ENCODE data around the gene APOLD1. TPM values are rescaled to one million over a fixed set of nuclear protein-coding genes. Genes with fewer than 3 reads are reported as not detected.

APOLD1 gene
- total RNA-seq, 2 donors from 2014 or later, result 1.8 to 3.2 TPM

DNA sequence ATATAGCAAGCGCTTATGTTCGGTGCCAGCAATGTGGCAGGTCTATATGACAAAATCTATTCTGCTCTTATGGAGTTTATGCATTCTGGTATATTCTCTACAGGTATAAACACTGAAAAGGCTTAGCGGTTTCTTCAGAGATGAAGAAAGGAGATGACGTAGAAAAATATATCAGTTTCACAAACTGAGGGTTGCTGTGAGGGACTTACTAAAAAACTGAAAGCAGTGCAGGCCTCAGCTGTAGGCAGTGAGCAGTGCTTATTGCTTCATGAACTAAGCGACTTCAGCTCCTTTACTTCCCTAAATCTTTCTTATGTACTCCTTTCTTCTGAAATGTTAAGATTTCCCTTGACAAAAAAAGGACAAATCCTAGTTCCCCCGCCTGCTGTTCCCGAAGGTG, 32.2 kb downstream of the APOLD1 start:
- H3K27me3 Mint-ChIP-seq (ENCODE audit: insufficient read depth), result no peaks in the 10 kb centered on the region
- no peak for DNase-seq
- H3K27ac Mint-ChIP-seq, result no peak overlapping the region
- Histone ChIP-seq H3K4me3 (ENCODE audit: low read length) (no peak overlapping the region), H3K9me3 (ENCODE audit: control insufficient read depth, low read length) (no peaks in the 10 kb centered on the region), H3K36me3 (ENCODE audit: control insufficient read depth, insufficient read depth, low read length) (peaks cover 64% of the 10 kb centered on the region), H3K27me3 (ENCODE audit: control insufficient read depth, insufficient read depth, low read length, poor library complexity, severe bottlenecking) (no peaks in the 10 kb centered on the region), H3K27ac (ENCODE audit: low read depth, low read length) (no peak overlapping the region), H3K9ac (ENCODE audit: extremely low read depth, low read length, poor library complexity, severe bottlenecking) (no peak overlapping the region), H3K4me1 (ENCODE audit: control insufficient read depth, insufficient read depth, low read length) (peaks cover 11% of the 10 kb centered on the region)
- peaks cover 63% of the 10 kb centered on the region for H3K4me1 Mint-ChIP-seq
- no peak overlapping the region for H3K4me3 Mint-ChIP-seq
- no peaks in the 10 kb centered on the region for H3K9me3 Mint-ChIP-seq
- TF ChIP-seq, protein P1, sequence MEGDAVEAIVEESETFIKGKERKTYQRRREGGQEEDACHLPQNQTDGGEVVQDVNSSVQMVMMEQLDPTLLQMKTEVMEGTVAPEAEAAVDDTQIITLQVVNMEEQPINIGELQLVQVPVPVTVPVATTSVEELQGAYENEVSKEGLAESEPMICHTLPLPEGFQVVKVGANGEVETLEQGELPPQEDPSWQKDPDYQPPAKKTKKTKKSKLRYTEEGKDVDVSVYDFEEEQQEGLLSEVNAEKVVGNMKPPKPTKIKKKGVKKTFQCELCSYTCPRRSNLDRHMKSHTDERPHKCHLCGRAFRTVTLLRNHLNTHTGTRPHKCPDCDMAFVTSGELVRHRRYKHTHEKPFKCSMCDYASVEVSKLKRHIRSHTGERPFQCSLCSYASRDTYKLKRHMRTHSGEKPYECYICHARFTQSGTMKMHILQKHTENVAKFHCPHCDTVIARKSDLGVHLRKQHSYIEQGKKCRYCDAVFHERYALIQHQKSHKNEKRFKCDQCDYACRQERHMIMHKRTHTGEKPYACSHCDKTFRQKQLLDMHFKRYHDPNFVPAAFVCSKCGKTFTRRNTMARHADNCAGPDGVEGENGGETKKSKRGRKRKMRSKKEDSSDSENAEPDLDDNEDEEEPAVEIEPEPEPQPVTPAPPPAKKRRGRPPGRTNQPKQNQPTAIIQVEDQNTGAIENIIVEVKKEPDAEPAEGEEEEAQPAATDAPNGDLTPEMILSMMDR (conservative IDR thresholded peaks at IDR 0.05), result no peak
- 97 to 100% methylated on average over 7 of the region's 7 CpGs for WGBS, 2 experiments (ENCODE audit: insufficient coverage in 1 of 2, insufficient read length in 1 of 2)
- H3K36me3 Mint-ChIP-seq (ENCODE audit: low read depth), result peaks cover 58% of the 10 kb centered on the region

DNA sequence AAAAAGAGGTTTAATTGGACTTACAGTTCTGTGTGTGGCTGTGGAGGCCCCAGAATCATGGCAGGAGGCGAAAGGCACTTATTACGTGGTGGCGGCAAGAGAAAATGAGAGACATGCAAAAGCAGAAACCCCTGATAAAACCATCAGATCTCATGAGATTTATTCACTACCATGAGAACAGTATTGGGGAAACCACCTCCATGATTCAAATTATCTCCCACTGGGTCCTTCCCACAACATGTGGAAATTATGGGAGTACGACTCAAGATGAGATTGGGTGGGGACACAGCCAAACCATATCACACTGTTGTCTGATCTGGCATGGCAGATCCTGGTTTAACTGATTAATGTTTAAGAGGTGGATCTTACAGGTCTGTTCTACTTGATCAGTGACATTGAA, 33.2 kb downstream of the APOLD1 start:
- TF ChIP-seq, protein P1 (conservative IDR thresholded peaks at IDR 0.05), result no peak
- Histone ChIP-seq H3K4me3 (ENCODE audit: low read length) (no peak overlapping the region), H3K9ac (ENCODE audit: extremely low read depth, low read length, poor library complexity, severe bottlenecking) (no peak overlapping the region), H3K4me1 (ENCODE audit: control insufficient read depth, insufficient read depth, low read length) (peaks cover 14% of the 10 kb centered on the region), H3K27ac (ENCODE audit: low read depth, low read length) (no peak overlapping the region), H3K27me3 (ENCODE audit: control insufficient read depth, insufficient read depth, low read length, poor library complexity, severe bottlenecking) (no peaks in the 10 kb centered on the region), H3K36me3 (ENCODE audit: control insufficient read depth, insufficient read depth, low read length) (peaks cover 75% of the 10 kb centered on the region), H3K9me3 (ENCODE audit: control insufficient read depth, low read length) (no peaks in the 10 kb centered on the region)
- no peaks in the 10 kb centered on the region for H3K9me3 Mint-ChIP-seq
- H3K4me1 Mint-ChIP-seq, result peaks cover 66% of the 10 kb centered on the region
- no peaks in the 10 kb centered on the region for H3K27me3 Mint-ChIP-seq (ENCODE audit: insufficient read depth)
- 89 to 100% methylated on average over 4 of the region's 4 CpGs for WGBS, 2 experiments (ENCODE audit: insufficient coverage in 1 of 2, insufficient read length in 1 of 2)
- peaks cover 69% of the 10 kb centered on the region for H3K36me3 Mint-ChIP-seq (ENCODE audit: low read depth)
- no peak overlapping the region for H3K4me3 Mint-ChIP-seq
- DNase-seq, result no peak
- peak overlapping the region; percentile 5 for H3K27ac Mint-ChIP-seq

DNA sequence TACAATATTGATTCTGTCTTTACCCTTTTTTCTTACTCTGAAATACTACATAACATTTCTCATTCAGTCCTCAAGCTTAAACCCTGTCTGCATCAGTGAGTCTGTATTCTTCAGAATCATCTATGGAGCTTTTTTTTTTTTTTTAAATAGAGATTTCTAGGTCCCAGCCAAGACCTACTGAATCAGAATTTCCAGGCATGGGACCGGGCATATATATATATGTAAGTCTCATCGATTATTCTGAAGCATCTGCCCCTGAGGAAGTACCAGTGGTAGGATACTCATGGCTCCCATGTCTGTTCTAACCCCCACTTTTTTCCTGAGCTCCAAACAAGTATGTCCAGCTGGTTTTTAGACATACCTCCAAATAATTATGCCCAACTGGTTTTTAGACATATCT, 33.8 kb downstream of the APOLD1 start:
- TF ChIP-seq, protein P1 (conservative IDR thresholded peaks at IDR 0.05), result no peak
- H3K4me3 Mint-ChIP-seq, result no peak overlapping the region
- H3K9me3 Mint-ChIP-seq, result no peaks in the 10 kb centered on the region
- 96 to 100% methylated on average over 2 of the region's 2 CpGs for WGBS, 2 experiments (ENCODE audit: insufficient coverage in 1 of 2, insufficient read length in 1 of 2)
- H3K27ac Mint-ChIP-seq, result peak overlapping the region; percentile 2
- DNase-seq, result no peak
- Histone ChIP-seq H3K9ac (ENCODE audit: extremely low read depth, low read length, poor library complexity, severe bottlenecking) (no peak overlapping the region), H3K4me3 (ENCODE audit: low read length) (no peak overlapping the region), H3K4me1 (ENCODE audit: control insufficient read depth, insufficient read depth, low read length) (peaks cover 16% of the 10 kb centered on the region), H3K27me3 (ENCODE audit: control insufficient read depth, insufficient read depth, low read length, poor library complexity, severe bottlenecking) (no peaks in the 10 kb centered on the region), H3K9me3 (ENCODE audit: control insufficient read depth, low read length) (no peaks in the 10 kb centered on the region), H3K36me3 (ENCODE audit: control insufficient read depth, insufficient read depth, low read length) (peaks cover 80% of the 10 kb centered on the region), H3K27ac (ENCODE audit: low read depth, low read length) (no peak overlapping the region)
- H3K27me3 Mint-ChIP-seq (ENCODE audit: insufficient read depth), result no peaks in the 10 kb centered on the region
- H3K4me1 Mint-ChIP-seq, result peaks cover 63% of the 10 kb centered on the region
- peaks cover 70% of the 10 kb centered on the region for H3K36me3 Mint-ChIP-seq (ENCODE audit: low read depth)
